Neural cell (in vitro differentiated cells): ENCODE results near the gene TRIM66. TPM values are rescaled to one million over a fixed set of nuclear protein-coding genes. Genes with fewer than 3 reads are reported as not detected.

Experiments
- H2AFZ ChIP-seq: fragments of 200-600, 300-800 bp; sonication (generic), shearing (Covaris generic); 2 replicates; pipeline ENCODE4 v1.6.0; 2014; ENCODE audit warnings: low read depth, mild to moderate bottlenecking, antibody characterized with exemption, low read length, moderate library complexity
- H3F3A ChIP-seq: fragments of 200-600 bp; shearing (Covaris generic); 2 replicates; pipeline ENCODE4 v1.6.1; 2016; ENCODE audit warnings: mild to moderate bottlenecking, moderate library complexity, mixed read lengths, antibody characterized with exemption, low read length; ENCODE audit not compliant: insufficient read depth, poor library complexity, severe bottlenecking
- H3K27ac ChIP-seq: fragments of 200-600, 300-800 bp; sonication (generic), shearing (Covaris generic); 2 replicates; pipeline ENCODE4 v1.5.1; 2014; ENCODE audit warnings: mild to moderate bottlenecking, low read length, moderate library complexity
- H3K27me3 ChIP-seq: fragments of 300-800, 200-600 bp; sonication (generic), shearing (Covaris generic); 2 replicates; pipeline ENCODE4 v1.6.0; 2014; ENCODE audit warnings: mild to moderate bottlenecking, low read depth, low read length, moderate library complexity; ENCODE audit not compliant: insufficient read depth
- H3K36me3 ChIP-seq: fragments of 300-800, 200-600 bp; sonication (generic), shearing (Covaris generic); 2 replicates; pipeline ENCODE4 v1.5.1; 2014; ENCODE audit warnings: mild to moderate bottlenecking, antibody characterized with exemption, low read length, moderate library complexity; ENCODE audit not compliant: insufficient read depth
- H3K4me2 ChIP-seq: fragments of 300-800, 200-600 bp; sonication (generic), shearing (Covaris generic); 2 replicates; pipeline ENCODE4 v1.6.0; 2014; ENCODE audit warnings: mild to moderate bottlenecking, low read length
- H3K4me3 ChIP-seq: fragments of 300-800, 200-600 bp; sonication (generic), shearing (Covaris generic); 2 replicates; pipeline ENCODE4 v1.5.1; 2014; ENCODE audit warnings: mild to moderate bottlenecking, low read length, moderate library complexity
- H3K79me2 ChIP-seq: fragments of 200-600 bp; shearing (Covaris generic); replicated peaks from 2 replicates; pipeline ENCODE4 v1.6.0; 2014; ENCODE audit warnings: mild to moderate bottlenecking, low read length, moderate library complexity; ENCODE audit not compliant: insufficient read depth
- H3K9ac ChIP-seq: fragments of 300-800, 200-600 bp; sonication (generic), shearing (Covaris generic); 2 replicates; pipeline ENCODE4 v1.6.1; 2016; ENCODE audit warnings: mild to moderate bottlenecking, low read length, mixed read lengths
- H3K9me2 ChIP-seq: fragments of 200-600 bp; shearing (Covaris generic); 2 replicates; pipeline ENCODE4 v1.6.1; 2016; ENCODE audit warnings: mild to moderate bottlenecking, low read length, mixed read lengths; ENCODE audit not compliant: insufficient read depth
- H3K9me3 ChIP-seq: fragments of 200-600, 300-800 bp; sonication (generic), shearing (Covaris generic); 2 replicates; pipeline ENCODE4 v1.6.1; 2016; ENCODE audit warnings: mild to moderate bottlenecking, mixed run types, low read length, moderate library complexity, mixed read lengths
- H4K20me1 ChIP-seq: fragments of 200-600 bp; shearing (Covaris generic); 2 replicates; pipeline ENCODE4 v1.6.1; 2016; ENCODE audit warnings: mild to moderate bottlenecking, mixed run types; ENCODE audit not compliant: insufficient read depth
- CTCF ChIP-seq: fragments of 450-650 bp; IDR thresholded peaks from 2 replicates; pipeline ENCODE4 v1.5.1; 2014; ENCODE audit warnings: antibody characterized with exemption, mild to moderate bottlenecking, moderate library complexity; ENCODE audit not compliant: poor library complexity, severe bottlenecking
- EP300 ChIP-seq: fragments of 450-650 bp; conservative IDR thresholded peaks from 2 replicates; pipeline ENCODE4 v1.6.1; 2014; ENCODE audit warnings: antibody characterized with exemption, mild to moderate bottlenecking, moderate library complexity; ENCODE audit not compliant: poor library complexity, severe bottlenecking
- EZH2 ChIP-seq: fragments of 200-600, 300-800 bp; shearing (Covaris generic), sonication (generic); IDR thresholded peaks from 2 replicates; pipeline ENCODE4 v1.6.1; 2014; ENCODE audit warnings: antibody characterized with exemption, low read length, borderline replicate concordance, mild to moderate bottlenecking; ENCODE audit not compliant: insufficient read depth, poor library complexity, severe bottlenecking
- MXI1 ChIP-seq: fragments of 450-650 bp; conservative IDR thresholded peaks from 2 replicates; pipeline ENCODE4 v1.6.1; 2014; ENCODE audit warnings: antibody characterized with exemption, mild to moderate bottlenecking; ENCODE audit not compliant: poor library complexity, severe bottlenecking
- POLR2AphosphoS5 ChIP-seq: IDR thresholded peaks from 2 replicates; pipeline ENCODE4 v1.6.1; 2012
- RAD21 ChIP-seq: fragments of 450-650 bp; conservative IDR thresholded peaks from 2 replicates; pipeline ENCODE4 v1.6.1; 2014; ENCODE audit warnings: antibody characterized with exemption, mild to moderate bottlenecking, moderate library complexity
- REST ChIP-seq: IDR thresholded peaks from 2 replicates; pipeline ENCODE4 v1.6.1; 2012; ENCODE audit warnings: borderline replicate concordance
- SMC3 ChIP-seq: fragments of 450-650 bp; conservative IDR thresholded peaks from 2 replicates; pipeline ENCODE4 v1.6.1; 2014; ENCODE audit warnings: antibody characterized with exemption, mild to moderate bottlenecking, moderate library complexity; ENCODE audit not compliant: poor library complexity
- TAF1 ChIP-seq: IDR thresholded peaks from 2 replicates; pipeline ENCODE4 v1.6.1; 2012; ENCODE audit warnings: low read depth
- polyA plus RNA-seq: library from polyadenylated mRNA; depleted of rRNA; stranded (reverse); fragments of >200 nt; gene quantifications from 2 replicates; pipeline ENCODE4 v1.2.3, GENCODE V29; 2014

TRIM66 gene
- polyA plus RNA-seq, 1 donor from 2014 or later = 0.82 TPM

GRCh38 chr11:8728563-8728962, 46.1 kb upstream of the TRIM66 start:
- Histone ChIP-seq H3K27ac (no peak overlapping the region), H3K4me3 (no peak overlapping the region), H3K9me3 (no peaks in the 10 kb centered on the region), H3K79me2 (no peaks in the 10 kb centered on the region), H3K27me3 (no peaks in the 10 kb centered on the region), H4K20me1 (no peaks in the 10 kb centered on the region), H3K4me2 (no peak overlapping the region), H2AFZ (no peak overlapping the region), H3F3A (no peaks in the 10 kb centered on the region), H3K9ac (no peak overlapping the region), H3K36me3 (no peaks in the 10 kb centered on the region), H3K9me2 (no peaks in the 10 kb centered on the region)
- TF ChIP-seq CTCF (no peak), POLR2AphosphoS5 (no peak), REST (no peak), RAD21 (no peak), TAF1 (no peak), MXI1 (no peak)

- no peaks in the 10 kb centered on the region for H3K9me3 ChIP-seq
- H3K9ac ChIP-seq = no peak overlapping the region
- no peaks in the 10 kb centered on the region for H3F3A ChIP-seq
- H3K79me2 ChIP-seq = no peaks in the 10 kb centered on the region
- no peaks in the 10 kb centered on the region for H3K36me3 ChIP-seq
- no peak overlapping the region for H2AFZ ChIP-seq
- H4K20me1 ChIP-seq = no peaks in the 10 kb centered on the region
- H3K9me2 ChIP-seq = no peaks in the 10 kb centered on the region
- H3K4me2 ChIP-seq = no peak overlapping the region
- no peak overlapping the region for H3K27ac ChIP-seq
- TF ChIP-seq TAF1 (no peak), SMC3 (no peak), CTCF (no peak), MXI1 (no peak), EP300 (no peak), RAD21 (no peak), POLR2AphosphoS5 (no peak), REST (no peak), EZH2 (no peak)
- H3K4me3 ChIP-seq = no peak overlapping the region
- no peaks in the 10 kb centered on the region for H3K27me3 ChIP-seq
These were observed 43.9 kb upstream of the TRIM66 start for GRCh38 chr11:8726395-8726794.
